A549 treated with ZK216348 at 1 μM for 4 hours (cell line): ENCODE results near the gene MYF6. TPM values are rescaled to one million over a fixed set of nuclear protein-coding genes. Genes with fewer than 3 reads are reported as not detected.

Experiments used
- total RNA-seq: library from RNA; stranded (reverse); fragments of 200-300 nt; extraction: Qiagen RNA extraction; gene quantifications from 5 replicates; pipeline ENCODE4 v1.2.3, GENCODE V29; 2022; ENCODE audit warnings: low read depth

MYF6 gene
- not detected in 5 replicates for total RNA-seq

DNA sequence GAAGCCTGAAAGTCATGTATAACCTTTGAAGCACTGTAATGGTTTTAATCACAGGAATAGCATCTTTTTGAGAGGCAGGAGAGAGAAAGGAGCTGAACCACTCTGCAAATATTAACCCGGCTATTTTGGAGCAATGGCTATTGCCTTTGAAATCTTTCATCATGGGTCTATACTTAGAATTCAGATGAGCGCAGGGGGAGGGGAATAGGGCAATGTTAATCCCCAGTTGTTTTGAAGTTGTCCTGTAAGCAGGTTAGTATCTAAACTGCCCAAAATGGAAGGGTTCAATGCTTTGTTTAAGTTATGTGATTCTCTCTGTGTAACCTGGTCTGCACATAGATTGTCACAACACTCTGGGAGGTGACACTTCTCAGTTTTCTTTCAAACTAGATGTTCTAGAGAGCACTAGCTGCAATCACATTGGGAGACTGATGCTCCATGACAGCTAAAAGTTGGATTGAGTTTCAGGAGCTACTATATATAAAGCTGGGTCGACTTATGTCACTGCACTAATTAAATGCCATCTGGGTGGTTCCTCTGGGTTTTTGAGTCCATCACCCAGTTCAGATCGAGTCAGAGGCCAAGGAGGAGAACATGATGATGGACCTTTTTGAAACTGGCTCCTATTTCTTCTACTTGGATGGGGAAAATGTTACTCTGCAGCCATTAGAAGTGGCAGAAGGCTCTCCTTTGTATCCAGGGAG is at the start of gene MYF6:
TSS of gene MYF6 (plus strand) at position 509 of the 704 bp plus-strand sequence. CDS start at position 595, 86 bp downstream.

DNA sequence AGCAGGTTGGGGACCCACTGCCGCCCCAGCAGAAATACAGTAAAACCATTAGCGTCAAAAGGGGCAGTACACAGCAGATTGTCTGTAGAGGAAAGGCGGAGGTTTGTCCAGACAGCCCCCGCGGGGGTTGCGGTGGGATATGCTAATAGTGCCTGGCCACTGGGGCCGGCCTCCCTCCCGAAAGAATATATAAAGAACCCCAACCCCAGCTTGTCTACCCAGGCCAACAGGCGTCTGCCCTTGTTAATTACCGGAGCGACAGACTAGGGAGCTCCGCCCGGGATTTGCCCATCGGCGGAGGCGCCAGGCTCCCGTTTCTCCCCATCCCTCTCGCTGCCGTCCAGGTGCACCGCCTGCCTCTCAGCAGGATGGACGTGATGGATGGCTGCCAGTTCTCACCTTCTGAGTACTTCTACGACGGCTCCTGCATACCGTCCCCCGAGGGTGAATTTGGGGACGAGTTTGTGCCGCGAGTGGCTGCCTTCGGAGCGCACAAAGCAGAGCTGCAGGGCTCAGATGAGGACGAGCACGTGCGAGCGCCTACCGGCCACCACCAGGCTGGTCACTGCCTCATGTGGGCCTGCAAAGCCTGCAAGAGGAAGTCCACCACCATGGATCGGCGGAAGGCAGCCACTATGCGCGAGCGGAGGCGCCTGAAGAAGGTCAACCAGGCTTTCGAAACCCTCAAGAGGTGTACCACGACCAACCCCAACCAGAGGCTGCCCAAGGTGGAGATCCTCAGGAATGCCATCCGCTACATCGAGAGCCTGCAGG is 9.4 kb downstream of the MYF6 start, which contains the start of gene MYF5:
TSS of gene MYF5 (plus strand) at position 217 of the 774 bp plus-strand sequence. CDS start at position 369, 152 bp downstream.

Other genes starting within 250 kb of the MYF6 start
- gene MYF5, start 9.3 kb downstream of the MYF6 start, total RNA-seq = not detected in 5 replicates
- 0.17 to 0.61 TPM (median 0.31 TPM) in 5 replicates for gene LIN7A, start 230.3 kb downstream of the MYF6 start, total RNA-seq